ENCODE results near the gene MTMR6. TPM values are rescaled to one million over a fixed set of nuclear protein-coding genes. Genes with fewer than 3 reads are reported as not detected.

Gene MTMR6
- total and polyA plus RNA-seq, 4 donors = 5.5 to 23.4 (median 17.8) TPM

GRCh38 chr13:25213715-25214114 lies 73.6 kb downstream of the MTMR6 start:
- peaks cover 0 to 3% (median 0%) of the 10 kb centered on the region in 4 donors for H3K9me3 ChIP-seq (ENCODE audit: control insufficient read depth in 4 of 4, insufficient read depth in 3 of 4, low read length in 3 of 4)
- no peak overlapping the region for H3K9ac ChIP-seq (ENCODE audit: insufficient read depth in 1 of 2, low read length in 2 of 2)
- H3K27ac ChIP-seq (ENCODE audit: low read depth in 1 of 2, low read length in 1 of 2) = no peak overlapping the region
- peaks cover 0 to 3% (median 2%) of the 10 kb centered on the region in 3 donors for H3K27me3 ChIP-seq (ENCODE audit: control insufficient read depth in 3 of 3, insufficient read depth in 3 of 3, low read length in 2 of 3)
- H3K4me3 ChIP-seq = no peak overlapping the region
- no peaks in the 10 kb centered on the region for H3K4me1 ChIP-seq (ENCODE audit: control insufficient read depth in 5 of 5, insufficient read depth in 5 of 5, low read length in 5 of 5)
- DNase-seq = no peak
- H3K36me3 ChIP-seq (ENCODE audit: control insufficient read depth in 4 of 4, insufficient read depth in 4 of 4, low read length in 4 of 4) = no peaks in the 10 kb centered on the region
- no peak for ATAC-seq (ENCODE audit: insufficient read depth, low FRiP score)
- 90 to 91% methylated on average over 2 of the region's 2 CpGs for WGBS, 2 donors
- no peak for TF ChIP-seq CTCF (IDR thresholded peaks at IDR 0.05; ENCODE audit: control extremely low read depth, extremely low read depth)

- Histone ChIP-seq H3K9me3 (ENCODE audit: control insufficient read depth in 4 of 4, insufficient read depth in 3 of 4, low read length in 3 of 4) (no peaks in the 10 kb centered on the region), H3K27me3 (ENCODE audit: control insufficient read depth in 3 of 3, insufficient read depth in 3 of 3, low read length in 2 of 3) (peaks cover 0 to 3% (median 2%) of the 10 kb centered on the region in 3 donors), H3K4me1 (ENCODE audit: control insufficient read depth in 5 of 5, insufficient read depth in 5 of 5, low read length in 5 of 5) (no peaks in the 10 kb centered on the region), H3K27ac (ENCODE audit: low read depth in 1 of 2, low read length in 1 of 2) (no peak overlapping the region), H3K36me3 (ENCODE audit: control insufficient read depth in 4 of 4, insufficient read depth in 4 of 4, low read length in 4 of 4) (no peaks in the 10 kb centered on the region), H3K9ac (ENCODE audit: insufficient read depth in 1 of 2, low read length in 2 of 2) (no peak overlapping the region), H3K4me3 (no peak overlapping the region)
- DNase-seq = no peak
- WGBS, 2 donors = 79 to 91% methylated on average over 13 of the region's 13 CpGs
- no peak for ATAC-seq (ENCODE audit: insufficient read depth, low FRiP score)
- TF ChIP-seq CTCF (IDR thresholded peaks at IDR 0.05; ENCODE audit: control extremely low read depth, extremely low read depth) = no peak
Measured at GRCh38 chr13:25210842-25211569, 76.3 kb downstream of the MTMR6 start.

GRCh38 chr13:25207291-25207810 lies 79.9 kb downstream of the MTMR6 start:
- Histone ChIP-seq H3K4me3 (no peak overlapping the region), H3K27me3 (ENCODE audit: control insufficient read depth in 3 of 3, insufficient read depth in 3 of 3, low read length in 2 of 3) (peaks cover 0 to 6% (median 0%) of the 10 kb centered on the region in 3 donors), H3K4me1 (ENCODE audit: control insufficient read depth in 5 of 5, insufficient read depth in 5 of 5, low read length in 5 of 5) (no peaks in the 10 kb centered on the region), H3K9me3 (ENCODE audit: control insufficient read depth in 4 of 4, insufficient read depth in 3 of 4, low read length in 3 of 4) (peaks cover 0 to 1% (median 0%) of the 10 kb centered on the region in 4 donors), H3K9ac (ENCODE audit: insufficient read depth in 1 of 2, low read length in 2 of 2) (no peak overlapping the region), H3K36me3 (ENCODE audit: control insufficient read depth in 4 of 4, insufficient read depth in 4 of 4, low read length in 4 of 4) (no peaks in the 10 kb centered on the region), H3K27ac (ENCODE audit: low read depth in 1 of 2, low read length in 1 of 2) (no peak overlapping the region)
- WGBS, 2 donors = 89 to 90% methylated on average over 8 of the region's 8 CpGs
- ATAC-seq (ENCODE audit: insufficient read depth, low FRiP score) = no peak
- no peak for TF ChIP-seq CTCF (IDR thresholded peaks at IDR 0.05; ENCODE audit: control extremely low read depth, extremely low read depth)
- no peak for DNase-seq
